PC-9 (cell line): ENCODE data around the gene COG4.

Experiments
- EZH2 ChIP-seq: fragments of 200-600 bp; sonication (generic); IDR thresholded peaks from 2 replicates; pipeline ENCODE4 v1.8.0; 2017; ENCODE audit warnings: antibody characterized with exemption, low read depth
- TF ChIP-seq, protein P1 (sequence below): fragments of 200-600 bp; sonication (generic); conservative IDR thresholded peaks from 2 replicates; pipeline ENCODE4 v1.6.1; 2017; ENCODE audit warnings: mixed run types, antibody characterized with exemption, mild to moderate bottlenecking, moderate library complexity

DNA sequence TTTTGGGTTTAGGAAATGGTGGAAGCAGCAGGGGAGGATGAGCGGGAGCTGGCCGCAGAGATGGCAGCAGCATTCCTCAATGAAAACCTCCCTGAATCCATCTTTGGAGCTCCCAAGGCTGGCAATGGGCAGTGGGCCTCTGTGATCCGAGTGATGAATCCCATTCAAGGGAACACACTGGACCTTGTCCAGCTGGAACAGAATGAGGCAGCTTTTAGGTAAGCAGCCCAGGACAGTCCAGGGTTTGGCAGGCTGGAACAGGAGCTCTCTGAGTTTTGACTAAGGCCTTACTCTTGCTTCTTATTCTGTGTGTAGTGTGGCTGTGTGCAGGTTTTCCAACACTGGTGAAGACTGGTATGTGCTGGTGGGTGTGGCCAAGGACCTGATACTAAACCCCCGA is 41.7 kb upstream of the COG4 start:
- TF ChIP-seq, protein P1, sequence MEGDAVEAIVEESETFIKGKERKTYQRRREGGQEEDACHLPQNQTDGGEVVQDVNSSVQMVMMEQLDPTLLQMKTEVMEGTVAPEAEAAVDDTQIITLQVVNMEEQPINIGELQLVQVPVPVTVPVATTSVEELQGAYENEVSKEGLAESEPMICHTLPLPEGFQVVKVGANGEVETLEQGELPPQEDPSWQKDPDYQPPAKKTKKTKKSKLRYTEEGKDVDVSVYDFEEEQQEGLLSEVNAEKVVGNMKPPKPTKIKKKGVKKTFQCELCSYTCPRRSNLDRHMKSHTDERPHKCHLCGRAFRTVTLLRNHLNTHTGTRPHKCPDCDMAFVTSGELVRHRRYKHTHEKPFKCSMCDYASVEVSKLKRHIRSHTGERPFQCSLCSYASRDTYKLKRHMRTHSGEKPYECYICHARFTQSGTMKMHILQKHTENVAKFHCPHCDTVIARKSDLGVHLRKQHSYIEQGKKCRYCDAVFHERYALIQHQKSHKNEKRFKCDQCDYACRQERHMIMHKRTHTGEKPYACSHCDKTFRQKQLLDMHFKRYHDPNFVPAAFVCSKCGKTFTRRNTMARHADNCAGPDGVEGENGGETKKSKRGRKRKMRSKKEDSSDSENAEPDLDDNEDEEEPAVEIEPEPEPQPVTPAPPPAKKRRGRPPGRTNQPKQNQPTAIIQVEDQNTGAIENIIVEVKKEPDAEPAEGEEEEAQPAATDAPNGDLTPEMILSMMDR = no peak
- TF ChIP-seq EZH2 = no peak
